ENCODE data around the gene CCDC174. TPM values are rescaled to one million over a fixed set of nuclear protein-coding genes. Genes with fewer than 3 reads are reported as not detected.

CCDC174 gene
- total and polyA plus RNA-seq, 7 donors = 10.6 to 24.1 (median 13.5) TPM

DNA sequence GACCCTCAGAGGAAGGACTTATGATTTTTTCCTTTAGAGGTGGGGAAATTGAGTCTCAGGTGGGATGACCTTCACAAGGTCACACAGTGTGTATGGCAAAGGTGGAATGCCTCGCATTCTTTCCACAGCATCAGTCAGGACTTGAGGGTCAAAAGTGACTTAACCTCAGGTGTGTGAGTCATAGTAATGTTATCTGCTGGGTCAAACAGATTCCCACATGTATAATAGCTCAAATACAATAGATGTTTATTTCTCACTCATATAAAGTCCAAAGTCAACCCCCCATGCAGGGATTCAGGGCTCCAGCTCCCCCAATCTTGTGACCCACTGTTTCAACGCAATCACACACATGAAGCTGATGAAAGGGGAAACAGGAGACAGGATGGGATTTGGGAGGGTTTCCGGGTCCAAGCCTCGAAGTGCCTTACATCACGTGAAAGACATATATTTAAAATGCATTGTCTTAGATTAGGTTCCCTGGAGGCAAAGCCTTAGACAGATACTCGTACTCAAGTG lies 34.0 kb upstream of the CCDC174 start:
- H3K27ac ChIP-seq = no peak overlapping the region
- 72 to 83% (median 73%) methylated on average over 6 of the region's 6 CpGs for WGBS, 3 donors
- ATAC-seq (no peak), DNase-seq (no peak)
- no peaks in the 10 kb centered on the region for H3K36me3 ChIP-seq (ENCODE audit: insufficient read depth in 1 of 2, low read depth in 1 of 2)
- TF ChIP-seq, protein P1, sequence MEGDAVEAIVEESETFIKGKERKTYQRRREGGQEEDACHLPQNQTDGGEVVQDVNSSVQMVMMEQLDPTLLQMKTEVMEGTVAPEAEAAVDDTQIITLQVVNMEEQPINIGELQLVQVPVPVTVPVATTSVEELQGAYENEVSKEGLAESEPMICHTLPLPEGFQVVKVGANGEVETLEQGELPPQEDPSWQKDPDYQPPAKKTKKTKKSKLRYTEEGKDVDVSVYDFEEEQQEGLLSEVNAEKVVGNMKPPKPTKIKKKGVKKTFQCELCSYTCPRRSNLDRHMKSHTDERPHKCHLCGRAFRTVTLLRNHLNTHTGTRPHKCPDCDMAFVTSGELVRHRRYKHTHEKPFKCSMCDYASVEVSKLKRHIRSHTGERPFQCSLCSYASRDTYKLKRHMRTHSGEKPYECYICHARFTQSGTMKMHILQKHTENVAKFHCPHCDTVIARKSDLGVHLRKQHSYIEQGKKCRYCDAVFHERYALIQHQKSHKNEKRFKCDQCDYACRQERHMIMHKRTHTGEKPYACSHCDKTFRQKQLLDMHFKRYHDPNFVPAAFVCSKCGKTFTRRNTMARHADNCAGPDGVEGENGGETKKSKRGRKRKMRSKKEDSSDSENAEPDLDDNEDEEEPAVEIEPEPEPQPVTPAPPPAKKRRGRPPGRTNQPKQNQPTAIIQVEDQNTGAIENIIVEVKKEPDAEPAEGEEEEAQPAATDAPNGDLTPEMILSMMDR (IDR thresholded peaks at IDR 0.05) = no peak
- no peak overlapping the region for H3K4me3 ChIP-seq
- intact Hi-C loops (cut with DNase I) = no loop called here
- no peaks in the 10 kb centered on the region for H3K4me1 ChIP-seq
- no peaks in the 10 kb centered on the region for H3K27me3 ChIP-seq (ENCODE audit: insufficient read depth in 3 of 3, low read length in 2 of 3)
- no peaks in the 10 kb centered on the region for H3K9me3 ChIP-seq

DNA sequence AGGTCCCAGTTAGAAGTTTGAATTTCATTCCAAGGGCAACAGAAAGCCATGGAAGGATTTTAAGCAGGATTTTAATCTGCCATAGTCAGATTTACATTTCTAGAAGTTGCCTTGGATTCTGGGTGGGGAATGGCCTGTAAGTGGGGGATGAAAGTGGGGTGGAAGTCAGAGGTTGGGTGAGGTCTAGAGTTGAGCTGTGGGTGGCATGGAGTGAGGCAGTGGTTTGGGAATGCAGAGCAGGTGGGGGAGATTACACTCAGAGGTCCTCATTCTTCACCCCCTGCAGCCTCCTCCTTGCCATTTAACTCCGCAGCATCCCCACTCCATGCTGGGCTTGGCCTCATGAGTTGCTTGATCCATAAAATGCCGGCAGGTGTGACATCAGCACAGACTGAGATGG lies 32.0 kb upstream of the CCDC174 start:
- H3K4me1 ChIP-seq = no peaks in the 10 kb centered on the region
- intact Hi-C loops (cut with DNase I) = no loop called here
- WGBS, 3 donors = 44 to 95% (median 50%) methylated on average over 2 of the region's 2 CpGs

DNA sequence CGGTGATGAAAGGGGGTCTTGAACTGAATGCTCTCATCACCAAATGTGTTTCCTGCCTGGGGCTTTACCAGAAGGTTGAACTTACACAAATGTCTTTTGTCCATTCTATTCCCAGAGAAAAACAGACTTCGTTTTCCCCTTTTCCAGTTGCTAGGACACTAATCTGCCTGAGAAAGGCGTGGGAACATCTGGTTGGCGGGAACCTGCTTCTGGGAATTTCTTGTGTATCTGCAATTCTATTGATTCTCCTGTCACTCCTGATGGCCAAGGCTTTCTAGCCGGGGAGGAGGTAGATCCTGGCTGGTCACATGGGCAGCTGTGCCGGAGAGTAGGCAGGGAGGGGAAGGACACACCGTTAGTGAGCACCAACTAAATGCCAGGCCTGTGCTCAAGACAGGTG lies 31.1 kb upstream of the CCDC174 start:
- no peak overlapping the region for H3K27ac ChIP-seq
- no peaks in the 10 kb centered on the region for H3K4me1 ChIP-seq
- H3K36me3 ChIP-seq (ENCODE audit: insufficient read depth in 1 of 2, low read depth in 1 of 2) = no peaks in the 10 kb centered on the region
- H3K9me3 ChIP-seq = no peaks in the 10 kb centered on the region
- DNase-seq = no peak
- no peaks in the 10 kb centered on the region for H3K27me3 ChIP-seq (ENCODE audit: insufficient read depth in 3 of 3, low read length in 2 of 3)
- H3K4me3 ChIP-seq = no peak overlapping the region
- ATAC-seq = no peak
- 40 to 58% (median 47%) methylated on average over 7 of the region's 7 CpGs for WGBS, 3 donors
- TF ChIP-seq, protein P1 (IDR thresholded peaks at IDR 0.05) = no peak
- intact Hi-C loops (cut with DNase I) = no loop called here

More for the DNA sequence above, 32.0 kb upstream of the CCDC174 start:
- TF ChIP-seq, protein P1 (IDR thresholded peaks at IDR 0.05) = no peak
- Histone ChIP-seq H3K27ac (no peak overlapping the region), H3K27me3 (ENCODE audit: insufficient read depth in 3 of 3, low read length in 2 of 3) (no peaks in the 10 kb centered on the region), H3K4me3 (no peak overlapping the region), H3K9me3 (no peaks in the 10 kb centered on the region), H3K36me3 (ENCODE audit: insufficient read depth in 1 of 2, low read depth in 1 of 2) (no peaks in the 10 kb centered on the region)
- DNase-seq (no peak), ATAC-seq (no peak)

DNA sequence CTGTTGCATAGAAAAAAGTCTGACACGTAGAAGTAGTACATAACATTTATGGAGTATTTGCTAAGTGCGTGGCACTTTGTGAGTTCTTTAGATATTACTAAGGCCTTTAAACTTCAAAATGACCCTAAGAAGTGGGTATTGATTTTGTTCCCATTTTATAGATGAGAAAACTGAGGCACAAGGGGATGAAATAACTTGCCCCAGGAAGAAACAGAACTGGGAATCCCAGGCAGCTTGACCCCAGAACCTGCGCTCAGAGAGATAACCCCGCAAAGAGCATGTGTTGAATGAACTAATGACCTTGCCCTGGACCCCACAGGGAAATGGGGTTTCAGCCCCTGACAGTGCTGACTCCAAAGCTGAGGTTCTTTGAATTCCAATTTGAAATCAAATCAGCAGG lies 30.5 kb upstream of the CCDC174 start:
- TF ChIP-seq, protein P1 (IDR thresholded peaks at IDR 0.05) = no peak
- WGBS, 3 donors = 93 to 96% (median 94%) methylated on average over 4 of the region's 4 CpGs
- no peak for ATAC-seq

DNA sequence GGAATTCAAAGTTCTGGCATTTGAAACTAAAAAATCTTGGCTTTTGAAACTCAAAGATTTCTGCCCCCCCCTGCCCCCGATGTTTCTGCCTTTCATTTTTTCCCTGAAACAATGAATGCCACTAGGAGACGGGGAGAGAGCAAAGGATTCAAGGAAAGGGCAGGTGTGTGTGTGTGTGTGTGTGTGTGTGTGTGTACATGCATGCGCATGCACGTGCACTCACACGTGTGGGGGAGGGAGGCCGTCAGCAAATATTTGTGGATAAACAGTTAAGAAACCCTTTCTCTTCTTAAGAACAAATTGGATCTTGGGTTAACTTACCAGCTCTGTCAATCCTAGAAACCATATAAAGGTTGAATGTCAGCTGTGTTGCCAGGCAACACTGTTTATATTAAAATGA lies 29.2 kb upstream of the CCDC174 start:
- Histone ChIP-seq H3K36me3 (ENCODE audit: insufficient read depth in 1 of 2, low read depth in 1 of 2) (no peaks in the 10 kb centered on the region), H3K4me1 (no peaks in the 10 kb centered on the region), H3K4me3 (no peak overlapping the region), H3K27me3 (ENCODE audit: insufficient read depth in 3 of 3, low read length in 2 of 3) (no peaks in the 10 kb centered on the region), H3K9me3 (no peaks in the 10 kb centered on the region), H3K27ac (no peak overlapping the region)
- intact Hi-C loops (cut with DNase I) = no loop called here
- ATAC-seq (no peak), DNase-seq (no peak)
- TF ChIP-seq, protein P1 (IDR thresholded peaks at IDR 0.05) = no peak
- 53 to 68% (median 67%) methylated on average over 6 of the region's 6 CpGs for WGBS, 3 donors

More for the DNA sequence above, 30.5 kb upstream of the CCDC174 start:
- no peaks in the 10 kb centered on the region for H3K36me3 ChIP-seq (ENCODE audit: insufficient read depth in 1 of 2, low read depth in 1 of 2)
- no peak overlapping the region for H3K4me3 ChIP-seq
- H3K27me3 ChIP-seq (ENCODE audit: insufficient read depth in 3 of 3, low read length in 2 of 3) = no peaks in the 10 kb centered on the region
- DNase-seq = no peak
- no peaks in the 10 kb centered on the region for H3K9me3 ChIP-seq
- intact Hi-C loops (cut with DNase I) = no loop called here
- H3K4me1 ChIP-seq = no peaks in the 10 kb centered on the region
- H3K27ac ChIP-seq = no peak overlapping the region
